HepG2 (cell line): Measurements from ENCODE around the gene GPC3. TPM values are rescaled to one million over a fixed set of nuclear protein-coding genes. Genes with fewer than 3 reads are reported as not detected.

ENCODE experiments used
- CCDC6 ChIP-seq: sonication (generic); formaldehyde crosslinking; IDR thresholded peaks from 2 replicates; pipeline ENCODE4 v1.8.1; 2022; ENCODE audit warnings: mild to moderate bottlenecking, missing genetic modification reagents, moderate library complexity
- ELF1 ChIP-seq: sonication (generic); formaldehyde crosslinking; IDR thresholded peaks from 2 replicates; pipeline ENCODE4 v1.4.0; 2020; ENCODE audit warnings: missing genetic modification reagents
- JUNB ChIP-seq: sonication (generic); formaldehyde crosslinking; IDR thresholded peaks from 2 replicates; pipeline ENCODE4 v1.8.0; 2022; ENCODE audit warnings: missing genetic modification reagents, mild to moderate bottlenecking, borderline replicate concordance
- KDM2A ChIP-seq: sonication (generic); formaldehyde crosslinking; IDR thresholded peaks from 2 replicates; pipeline ENCODE4 v1.4.0; 2020; ENCODE audit warnings: low read depth, missing genetic modification reagents, borderline replicate concordance
- MZF1 ChIP-seq: sonication (generic); formaldehyde crosslinking; IDR thresholded peaks from 2 replicates; pipeline ENCODE4 v1.8.1; 2023; ENCODE audit warnings: mild to moderate bottlenecking, missing genetic modification reagents, borderline replicate concordance
- NCOR1 ChIP-seq: fragments of 200-600 bp; sonication (generic); IDR thresholded peaks from 2 replicates; pipeline ENCODE4 v1.7.0; 2017; ENCODE audit warnings: antibody characterized with exemption, low read length, borderline replicate concordance
- POLR2G ChIP-seq: fragments of 200-400 bp; formaldehyde crosslinking; IDR thresholded peaks from 2 replicates; pipeline ENCODE4 v1.6.1; 2018; ENCODE audit warnings: mild to moderate bottlenecking, low read depth, low read length, moderate library complexity
- ZNF44 ChIP-seq: sonication (generic); formaldehyde crosslinking; IDR thresholded peaks from 2 replicates; pipeline ENCODE4 v1.5.1; 2020; ENCODE audit warnings: mild to moderate bottlenecking, missing genetic modification reagents
- ZNF468 ChIP-seq: sonication (generic); formaldehyde crosslinking; IDR thresholded peaks from 2 replicates; pipeline ENCODE4 v1.8.0; 2022; ENCODE audit warnings: mild to moderate bottlenecking, moderate library complexity, missing genetic modification reagents
- ZNF879 ChIP-seq: sonication (generic); formaldehyde crosslinking; IDR thresholded peaks from 2 replicates; pipeline ENCODE4 v1.8.1; 2023; ENCODE audit warnings: missing genetic modification reagents
- ZSCAN9 ChIP-seq: IDR thresholded peaks from 2 replicates; pipeline ENCODE4 v1.6.1; 2016; ENCODE audit warnings: borderline replicate concordance
- polyA plus RNA-seq, 8 experiments: library from polyadenylated mRNA; depleted of rRNA in 3 of 8; stranded (reverse) in 7 of 8; unstranded in 1 of 8; fragments of >200 nt; fragmentation: Illumina TruSeq in 4 of 8; extraction: Trizol in 4 of 8; gene quantifications; 2 replicates each; pipeline versions ENCODE4 v1.2.1 to v1.2.3, GENCODE V29; 2011 to 2016; ENCODE audit warnings: low read depth in 4 of 8, missing spikeins in 1 of 8, mixed read lengths in 1 of 8; ENCODE audit not compliant: insufficient read depth in 1 of 8
- total RNA-seq, 5 experiments: library from RNA; depleted of rRNA; stranded (reverse); fragments of >200 nt; fragmentation: Illumina TruSeq; extraction: Trizol; gene quantifications; 2 replicates each; pipeline ENCODE4 v1.2.3, GENCODE V29; 2016; ENCODE audit warnings: low read depth in 1 of 5
- TF ChIP-seq, protein P1 (sequence below): sonication (generic); formaldehyde crosslinking; IDR thresholded peaks from 2 replicates; pipeline ENCODE4 v1.4.0; 2020; ENCODE audit warnings: missing genetic modification reagents, mild to moderate bottlenecking, borderline replicate concordance
- TF ChIP-seq, protein P2 (sequence below): sonication (generic); formaldehyde crosslinking; IDR thresholded peaks from 2 replicates; pipeline ENCODE4 v1.4.0; 2020; ENCODE audit warnings: missing genetic modification reagents
- TF ChIP-seq, protein P3 (sequence below), 2 experiments: sonication (generic) in 1 of 2; formaldehyde crosslinking in 1 of 2; IDR thresholded peaks; 2 replicates each; pipeline versions ENCODE4 v1.4.0 to v1.6.1; 2018 to 2020; ENCODE audit warnings: missing genetic modification reagents in 2 of 2, borderline replicate concordance in 1 of 2, low read depth in 1 of 2, mild to moderate bottlenecking in 1 of 2, missing biosample characterization in 1 of 2
- TF ChIP-seq, protein P4 (sequence below): IDR thresholded peaks from 2 replicates; pipeline ENCODE4 v1.6.1; 2016; ENCODE audit warnings: low read depth
- TF ChIP-seq, protein P5 (sequence below): sonication (generic); formaldehyde crosslinking; IDR thresholded peaks from 2 replicates; pipeline ENCODE4 v1.4.0; 2020; ENCODE audit warnings: missing genetic modification reagents

Gene GPC3
- total and polyA plus RNA-seq, 2 of the 13 experiments (the other 11 are each of a cell fraction or from before 2014, with no cell fraction given) = 1,799 to 3,263 TPM

DNA sequence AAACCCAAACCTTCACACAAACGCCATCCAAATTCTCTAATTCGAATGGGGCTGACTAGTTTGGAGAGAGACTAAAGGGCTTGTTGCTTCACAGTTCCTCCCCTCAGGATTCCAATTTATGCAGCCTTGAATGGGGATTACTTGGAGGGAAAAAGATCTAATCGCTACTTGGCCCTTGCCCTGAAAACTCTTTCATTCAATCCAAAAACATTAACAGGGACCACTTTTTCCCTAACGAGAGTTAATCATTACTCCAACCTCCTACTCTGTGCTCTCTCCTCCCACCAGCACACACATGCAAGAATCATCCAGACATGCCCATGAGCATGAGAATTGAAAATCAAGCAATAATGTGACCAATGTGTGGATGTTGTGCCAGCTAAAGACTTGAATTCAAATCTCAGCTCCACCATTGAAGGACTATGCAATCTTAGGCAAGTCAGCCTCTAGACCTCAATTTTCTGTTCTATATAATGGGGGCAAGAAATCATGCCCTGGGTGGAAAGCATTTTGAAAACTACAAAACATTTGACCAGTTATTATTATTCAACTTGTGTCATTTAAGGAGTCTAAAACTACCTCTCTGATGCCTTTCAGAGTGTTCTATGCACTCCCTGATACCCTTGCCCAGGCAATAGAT, 34.3 kb upstream of the GPC3 start (continued):
- TF ChIP-seq, protein P1, sequence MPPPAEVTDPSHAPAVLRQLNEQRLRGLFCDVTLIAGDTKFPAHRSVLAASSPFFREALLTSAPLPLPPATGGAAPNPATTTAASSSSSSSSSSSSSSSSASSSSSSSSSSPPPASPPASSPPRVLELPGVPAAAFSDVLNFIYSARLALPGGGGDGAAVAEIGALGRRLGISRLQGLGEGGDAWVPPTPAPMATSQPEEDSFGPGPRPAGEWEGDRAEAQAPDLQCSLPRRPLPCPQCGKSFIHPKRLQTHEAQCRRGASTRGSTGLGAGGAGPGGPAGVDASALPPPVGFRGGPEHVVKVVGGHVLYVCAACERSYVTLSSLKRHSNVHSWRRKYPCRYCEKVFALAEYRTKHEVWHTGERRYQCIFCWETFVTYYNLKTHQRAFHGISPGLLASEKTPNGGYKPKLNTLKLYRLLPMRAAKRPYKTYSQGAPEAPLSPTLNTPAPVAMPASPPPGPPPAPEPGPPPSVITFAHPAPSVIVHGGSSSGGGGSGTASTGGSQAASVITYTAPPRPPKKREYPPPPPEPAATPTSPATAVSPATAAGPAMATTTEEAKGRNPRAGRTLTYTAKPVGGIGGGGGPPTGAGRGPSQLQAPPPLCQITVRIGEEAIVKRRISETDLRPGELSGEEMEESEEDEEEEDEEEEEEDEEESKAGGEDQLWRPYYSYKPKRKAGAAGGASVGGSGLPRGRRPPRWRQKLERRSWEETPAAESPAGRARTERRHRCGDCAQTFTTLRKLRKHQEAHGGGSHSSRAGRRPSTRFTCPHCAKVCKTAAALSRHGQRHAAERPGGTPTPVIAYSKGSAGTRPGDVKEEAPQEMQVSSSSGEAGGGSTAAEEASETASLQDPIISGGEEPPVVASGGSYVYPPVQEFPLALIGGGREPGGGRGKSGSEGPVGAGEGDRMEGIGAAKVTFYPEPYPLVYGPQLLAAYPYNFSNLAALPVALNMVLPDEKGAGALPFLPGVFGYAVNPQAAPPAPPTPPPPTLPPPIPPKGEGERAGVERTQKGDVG = no peak
- no peak for TF ChIP-seq KDM2A (CRISPR knock-in tag)
- no peak for TF ChIP-seq ZNF468 (CRISPR knock-in tag)
- TF ChIP-seq, protein P2, sequence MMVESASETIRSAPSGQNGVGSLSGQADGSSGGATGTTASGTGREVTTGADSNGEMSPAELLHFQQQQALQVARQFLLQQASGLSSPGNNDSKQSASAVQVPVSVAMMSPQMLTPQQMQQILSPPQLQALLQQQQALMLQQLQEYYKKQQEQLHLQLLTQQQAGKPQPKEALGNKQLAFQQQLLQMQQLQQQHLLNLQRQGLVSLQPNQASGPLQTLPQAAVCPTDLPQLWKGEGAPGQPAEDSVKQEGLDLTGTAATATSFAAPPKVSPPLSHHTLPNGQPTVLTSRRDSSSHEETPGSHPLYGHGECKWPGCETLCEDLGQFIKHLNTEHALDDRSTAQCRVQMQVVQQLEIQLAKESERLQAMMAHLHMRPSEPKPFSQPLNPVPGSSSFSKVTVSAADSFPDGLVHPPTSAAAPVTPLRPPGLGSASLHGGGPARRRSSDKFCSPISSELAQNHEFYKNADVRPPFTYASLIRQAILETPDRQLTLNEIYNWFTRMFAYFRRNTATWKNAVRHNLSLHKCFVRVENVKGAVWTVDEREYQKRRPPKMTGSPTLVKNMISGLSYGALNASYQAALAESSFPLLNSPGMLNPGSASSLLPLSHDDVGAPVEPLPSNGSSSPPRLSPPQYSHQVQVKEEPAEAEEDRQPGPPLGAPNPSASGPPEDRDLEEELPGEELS = peak; percentile 42; the same call in 1 of the 2 replicates
- TF ChIP-seq ZNF44 (CRISPR knock-in tag) = no peak
- TF ChIP-seq MZF1 (CRISPR knock-in tag) = no peak
- TF ChIP-seq, protein P3, sequence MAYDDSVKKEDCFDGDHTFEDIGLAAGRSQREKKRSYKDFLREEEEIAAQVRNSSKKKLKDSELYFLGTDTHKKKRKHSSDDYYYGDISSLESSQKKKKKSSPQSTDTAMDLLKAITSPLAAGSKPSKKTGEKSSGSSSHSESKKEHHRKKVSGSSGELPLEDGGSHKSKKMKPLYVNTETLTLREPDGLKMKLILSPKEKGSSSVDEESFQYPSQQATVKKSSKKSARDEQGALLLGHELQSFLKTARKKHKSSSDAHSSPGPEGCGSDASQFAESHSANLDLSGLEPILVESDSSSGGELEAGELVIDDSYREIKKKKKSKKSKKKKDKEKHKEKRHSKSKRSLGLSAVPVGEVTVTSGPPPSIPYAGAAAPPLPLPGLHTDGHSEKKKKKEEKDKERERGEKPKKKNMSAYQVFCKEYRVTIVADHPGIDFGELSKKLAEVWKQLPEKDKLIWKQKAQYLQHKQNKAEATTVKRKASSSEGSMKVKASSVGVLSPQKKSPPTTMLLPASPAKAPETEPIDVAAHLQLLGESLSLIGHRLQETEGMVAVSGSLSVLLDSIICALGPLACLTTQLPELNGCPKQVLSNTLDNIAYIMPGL (CRISPR knock-in tag; IDR thresholded peaks at IDR 0.05; ENCODE audit: borderline replicate concordance in 1 of 2, low read depth in 1 of 2) = no peak
- TF ChIP-seq, protein P4, sequence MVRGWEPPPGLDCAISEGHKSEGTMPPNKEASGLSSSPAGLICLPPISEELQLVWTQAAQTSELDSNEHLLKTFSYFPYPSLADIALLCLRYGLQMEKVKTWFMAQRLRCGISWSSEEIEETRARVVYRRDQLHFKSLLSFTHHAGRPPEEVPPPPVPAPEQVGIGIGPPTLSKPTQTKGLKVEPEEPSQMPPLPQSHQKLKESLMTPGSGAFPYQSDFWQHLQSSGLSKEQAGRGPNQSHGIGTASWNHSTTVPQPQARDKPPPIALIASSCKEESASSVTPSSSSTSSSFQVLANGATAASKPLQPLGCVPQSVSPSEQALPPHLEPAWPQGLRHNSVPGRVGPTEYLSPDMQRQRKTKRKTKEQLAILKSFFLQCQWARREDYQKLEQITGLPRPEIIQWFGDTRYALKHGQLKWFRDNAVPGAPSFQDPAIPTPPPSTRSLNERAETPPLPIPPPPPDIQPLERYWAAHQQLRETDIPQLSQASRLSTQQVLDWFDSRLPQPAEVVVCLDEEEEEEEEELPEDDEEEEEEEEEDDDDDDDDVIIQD (CRISPR knock-in tag) = no peak
- TF ChIP-seq NCOR1 = peak; percentile 31; the same call in 1 of the 2 replicates
- TF ChIP-seq POLR2G = 0 out of 2 replicates have a peak, but pooled peaks have one; percentile 23
- TF ChIP-seq ZNF879 (CRISPR knock-in tag) = no peak
- TF ChIP-seq CCDC6 (CRISPR knock-in tag) = 0 out of 2 replicates have a peak, but pooled peaks have one; percentile 47
- TF ChIP-seq ZSCAN9 (CRISPR knock-in tag) = no peak
- no peak for TF ChIP-seq ELF1 (CRISPR knock-in tag)
- TF ChIP-seq JUNB = no peak
- TF ChIP-seq, protein P5, sequence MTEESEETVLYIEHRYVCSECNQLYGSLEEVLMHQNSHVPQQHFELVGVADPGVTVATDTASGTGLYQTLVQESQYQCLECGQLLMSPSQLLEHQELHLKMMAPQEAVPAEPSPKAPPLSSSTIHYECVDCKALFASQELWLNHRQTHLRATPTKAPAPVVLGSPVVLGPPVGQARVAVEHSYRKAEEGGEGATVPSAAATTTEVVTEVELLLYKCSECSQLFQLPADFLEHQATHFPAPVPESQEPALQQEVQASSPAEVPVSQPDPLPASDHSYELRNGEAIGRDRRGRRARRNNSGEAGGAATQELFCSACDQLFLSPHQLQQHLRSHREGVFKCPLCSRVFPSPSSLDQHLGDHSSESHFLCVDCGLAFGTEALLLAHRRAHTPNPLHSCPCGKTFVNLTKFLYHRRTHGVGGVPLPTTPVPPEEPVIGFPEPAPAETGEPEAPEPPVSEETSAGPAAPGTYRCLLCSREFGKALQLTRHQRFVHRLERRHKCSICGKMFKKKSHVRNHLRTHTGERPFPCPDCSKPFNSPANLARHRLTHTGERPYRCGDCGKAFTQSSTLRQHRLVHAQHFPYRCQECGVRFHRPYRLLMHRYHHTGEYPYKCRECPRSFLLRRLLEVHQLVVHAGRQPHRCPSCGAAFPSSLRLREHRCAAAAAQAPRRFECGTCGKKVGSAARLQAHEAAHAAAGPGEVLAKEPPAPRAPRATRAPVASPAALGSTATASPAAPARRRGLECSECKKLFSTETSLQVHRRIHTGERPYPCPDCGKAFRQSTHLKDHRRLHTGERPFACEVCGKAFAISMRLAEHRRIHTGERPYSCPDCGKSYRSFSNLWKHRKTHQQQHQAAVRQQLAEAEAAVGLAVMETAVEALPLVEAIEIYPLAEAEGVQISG (CRISPR knock-in tag) = no peak
